Mesenteric fat pad (tissue), 1 donor: ENCODE measurements around the gene SMIM24. TPM values are rescaled to one million over a fixed set of nuclear protein-coding genes. Genes with fewer than 3 reads are reported as not detected.
"Not testable (repeated sequence)": the region's sequence is repeated elsewhere in the genome, so short reads cannot be mapped to it uniquely, and the experiment has no call there.

ENCODE experiments used
- DNase-seq: peaks from one replicate; pipeline ENCODE4 v3.0.0-alpha.2; 2020; ENCODE audit warnings: low spot score
- long read RNA-seq: library from polyadenylated mRNA; unstranded; transcript quantifications from one replicate; pipeline ENCODE4 v2.0.0, GENCODE V29; 2020
- total RNA-seq: library from RNA; stranded (reverse); fragmentation: NEBNext Ultra II Directional; extraction: Animal tissue kit (Norgen Biotek cat#: 25700); gene quantifications from one replicate; pipeline ENCODE4 v1.2.1, GENCODE V29; 2021
- donor health status: DM: yes; HTN: yes; CAD: no.

SMIM24 gene
- total RNA-seq, result 0.42 TPM
- long read RNA-seq, result 0 reads

DNA sequence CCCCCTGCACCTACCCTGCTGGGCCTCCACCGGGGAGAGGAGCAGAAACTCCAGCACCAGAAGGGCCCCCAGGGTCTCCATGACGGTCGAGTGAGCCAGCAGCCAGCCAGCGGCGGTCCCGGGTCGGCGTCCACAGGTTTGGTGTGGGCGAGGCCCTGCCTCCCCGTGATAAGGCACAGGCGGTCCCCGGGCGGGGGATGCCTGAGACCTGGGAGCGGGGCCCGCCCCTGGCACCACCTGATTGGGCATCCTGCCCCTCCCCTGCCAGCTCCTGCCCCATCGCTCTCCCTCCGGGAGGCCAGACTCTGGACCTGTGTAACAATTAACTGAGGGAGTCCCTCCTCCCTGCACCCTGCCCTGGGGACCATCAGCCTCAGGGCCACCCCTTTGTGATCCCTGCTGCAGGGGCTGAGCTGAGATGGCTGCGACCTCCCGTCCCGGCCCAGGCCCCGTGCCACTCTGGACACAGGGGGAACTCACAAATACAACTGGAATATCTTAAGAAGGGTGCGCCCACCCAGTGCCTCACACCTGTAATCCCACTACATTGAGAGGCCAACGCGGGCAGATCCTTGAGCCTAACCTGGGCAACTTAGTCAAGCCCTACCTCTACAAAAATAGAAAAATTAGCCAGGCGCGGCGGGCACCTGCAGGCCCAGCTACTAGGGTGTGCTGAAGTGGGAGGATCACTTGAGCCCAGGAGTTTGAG is at the start of gene SMIM24:
Gene SMIM24 (minus strand): TSS at position 143 of the 709 bp plus-strand sequence. CDS start 62 bp downstream, at position 81.
- no peak for DNase-seq

DNA sequence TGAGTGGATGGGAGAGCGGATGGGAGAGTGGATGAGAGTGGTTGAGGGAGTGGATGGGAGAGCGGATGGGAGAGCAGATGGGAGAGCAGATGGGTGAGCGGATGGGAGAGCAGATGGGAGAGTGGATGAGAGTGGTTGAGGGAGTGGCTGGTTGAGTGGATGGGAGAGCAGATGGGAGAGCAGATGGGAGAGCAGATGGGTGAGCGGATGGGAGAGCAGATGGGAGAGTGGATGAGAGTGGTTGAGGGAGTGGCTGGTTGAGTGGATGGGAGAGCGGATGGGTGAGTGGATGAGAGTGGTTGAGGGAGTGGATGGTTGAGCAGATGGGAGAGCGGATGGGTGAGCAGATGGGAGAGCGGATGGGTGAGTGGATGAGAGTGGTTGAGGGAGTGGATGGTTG is 49.0 kb upstream of the SMIM24 start:
- not testable (repeated sequence) for DNase-seq

DNA sequence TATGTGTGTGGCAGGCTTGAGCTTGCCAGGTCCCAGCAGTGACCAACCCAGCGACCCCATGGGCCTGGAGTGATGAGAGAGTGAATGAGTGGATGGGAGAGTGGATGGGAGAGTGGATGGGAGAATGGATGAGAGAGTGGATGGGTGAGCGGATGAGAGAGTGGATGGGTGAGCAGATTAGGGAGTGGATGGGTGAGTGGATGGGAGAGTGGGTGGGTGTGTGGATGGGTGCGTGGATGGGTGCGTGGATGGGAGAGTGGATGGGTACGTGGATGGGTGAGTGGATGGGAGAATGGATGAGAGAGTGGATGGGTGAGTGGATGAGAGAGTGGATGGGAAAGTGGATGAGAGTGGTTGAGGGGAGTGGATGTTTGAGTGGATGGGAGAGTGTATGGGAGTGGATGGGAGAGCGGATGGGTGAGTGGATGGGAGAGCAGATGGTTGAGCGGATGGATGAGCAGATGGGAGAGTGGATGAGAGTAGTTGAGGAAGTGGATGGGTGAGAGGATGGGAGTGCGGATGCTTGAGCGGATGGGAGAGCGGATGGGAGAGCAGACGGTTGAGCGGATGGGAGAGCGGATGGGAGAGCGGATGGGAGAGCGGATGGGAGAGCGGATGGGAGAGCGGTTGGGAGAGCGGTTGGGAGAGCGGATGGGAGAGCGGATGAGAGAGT is 48.4 kb upstream of the SMIM24 start:
- no peak for DNase-seq

DNA sequence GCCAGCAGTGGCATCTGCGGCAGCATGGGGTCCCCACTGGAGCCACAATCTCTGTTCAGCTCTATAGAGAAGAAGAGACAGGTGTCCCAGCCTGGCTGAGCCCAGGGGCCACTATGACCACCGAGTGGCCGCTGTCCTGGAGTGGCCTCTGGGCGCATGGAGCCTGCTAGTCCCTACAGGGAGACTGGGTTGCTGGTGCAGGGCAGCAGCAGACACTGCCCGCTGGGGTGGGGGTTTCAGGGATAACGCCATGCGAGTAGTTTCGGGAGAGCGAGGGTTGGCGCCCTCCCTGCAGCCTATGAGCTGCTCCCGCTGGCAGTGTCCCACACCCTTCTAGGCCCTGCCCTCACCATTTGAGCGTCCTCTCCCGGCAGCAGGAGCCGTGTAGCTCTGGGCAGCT is 47.8 kb upstream of the SMIM24 start:
- DNase-seq, result no peak

DNA sequence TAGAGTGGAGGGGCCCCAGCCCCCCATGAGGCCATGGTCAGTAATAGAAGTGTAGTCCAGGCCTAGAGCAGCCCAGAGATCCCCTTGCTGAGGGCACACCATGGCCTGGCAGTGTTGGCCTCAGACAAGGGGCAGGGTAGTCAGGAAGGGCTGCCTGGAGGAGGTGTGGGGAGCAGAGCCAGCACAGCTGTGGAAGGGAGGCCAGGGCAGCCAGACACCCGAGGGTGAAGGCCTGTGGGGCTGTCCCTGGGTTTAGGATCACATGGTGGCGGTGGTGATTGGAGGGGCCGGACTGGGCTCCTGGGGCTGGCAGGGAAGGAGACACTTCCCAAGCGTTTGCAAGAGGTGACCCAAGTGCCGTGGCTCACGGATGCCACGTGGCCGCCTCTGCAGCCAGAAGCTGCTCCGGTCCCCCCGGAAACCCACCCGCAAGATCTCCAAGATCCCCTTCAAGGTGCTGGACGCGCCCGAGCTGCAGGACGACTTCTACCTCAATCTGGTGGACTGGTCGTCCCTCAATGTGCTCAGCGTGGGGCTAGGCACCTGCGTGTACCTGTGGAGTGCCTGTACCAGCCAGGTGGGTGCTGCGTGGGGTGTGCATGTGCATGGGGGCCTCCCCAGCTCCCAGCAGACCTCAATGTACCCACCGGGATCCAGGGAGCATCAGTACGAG is 47.0 kb upstream of the SMIM24 start:
- DNase-seq, result no peak

DNA sequence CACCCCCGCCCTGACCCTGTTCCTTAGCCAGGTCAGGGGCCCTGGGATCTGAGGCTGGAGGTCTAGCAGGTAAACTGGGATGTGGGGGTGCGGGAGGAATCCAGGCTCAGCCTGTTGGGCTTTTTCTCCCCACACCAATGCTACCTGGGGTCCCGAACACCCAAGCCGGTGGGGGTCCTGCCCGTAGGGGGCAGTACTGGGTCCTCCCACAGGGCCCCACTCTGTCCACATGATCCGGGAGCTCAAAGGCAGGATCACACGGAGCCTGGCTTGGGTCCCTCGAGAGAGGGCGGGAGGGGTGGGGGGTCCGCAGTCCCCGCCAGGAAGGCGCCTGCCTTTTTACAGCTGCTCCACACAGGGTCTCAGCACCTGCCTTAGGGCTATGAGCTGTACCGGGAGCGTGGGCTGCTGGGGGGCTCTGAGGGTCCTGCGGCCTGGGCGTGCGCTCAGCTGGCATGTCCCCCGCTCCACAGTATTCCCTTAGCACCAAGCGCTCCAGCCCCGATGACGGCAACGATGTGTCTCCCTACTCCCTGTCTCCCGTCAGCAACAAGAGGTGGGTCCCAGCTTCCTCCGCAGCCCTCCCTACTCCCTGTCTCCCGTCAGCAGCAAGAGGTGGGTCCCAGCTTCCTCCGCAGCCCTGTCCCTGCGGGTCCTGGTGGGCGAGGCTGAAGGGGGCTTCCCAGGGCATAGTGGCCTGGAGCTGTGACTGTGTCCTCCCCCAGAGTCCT is 46.3 kb upstream of the SMIM24 start:
- DNase-seq, result no peak

DNA sequence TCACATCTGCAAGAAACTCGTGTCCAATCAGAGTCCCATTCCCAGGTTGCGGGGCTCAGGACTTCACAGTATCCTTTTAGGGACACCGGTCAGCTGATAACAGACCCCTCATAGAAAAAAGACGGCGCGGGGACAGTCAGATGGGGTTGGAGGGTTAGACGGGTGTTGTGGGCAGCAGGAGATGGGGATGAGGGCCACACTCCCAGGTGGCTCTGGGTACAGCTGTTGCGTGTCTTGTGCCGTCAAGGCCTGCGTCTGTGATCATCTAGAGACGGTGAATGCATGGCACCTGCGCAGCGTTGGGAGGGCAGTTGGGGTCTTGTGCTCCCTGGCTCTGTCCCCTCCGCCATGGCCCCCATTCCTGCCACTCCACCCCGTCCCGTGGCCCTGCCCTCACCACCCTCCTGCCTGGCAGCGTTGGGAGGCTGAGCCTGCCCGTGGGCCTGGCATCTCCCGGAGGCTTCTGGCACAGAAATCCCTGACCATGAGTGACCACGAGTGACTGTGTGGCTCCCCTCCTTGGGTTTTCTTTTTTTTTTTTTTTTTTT is 44.7 kb upstream of the SMIM24 start:
- DNase-seq, result no peak

DNA sequence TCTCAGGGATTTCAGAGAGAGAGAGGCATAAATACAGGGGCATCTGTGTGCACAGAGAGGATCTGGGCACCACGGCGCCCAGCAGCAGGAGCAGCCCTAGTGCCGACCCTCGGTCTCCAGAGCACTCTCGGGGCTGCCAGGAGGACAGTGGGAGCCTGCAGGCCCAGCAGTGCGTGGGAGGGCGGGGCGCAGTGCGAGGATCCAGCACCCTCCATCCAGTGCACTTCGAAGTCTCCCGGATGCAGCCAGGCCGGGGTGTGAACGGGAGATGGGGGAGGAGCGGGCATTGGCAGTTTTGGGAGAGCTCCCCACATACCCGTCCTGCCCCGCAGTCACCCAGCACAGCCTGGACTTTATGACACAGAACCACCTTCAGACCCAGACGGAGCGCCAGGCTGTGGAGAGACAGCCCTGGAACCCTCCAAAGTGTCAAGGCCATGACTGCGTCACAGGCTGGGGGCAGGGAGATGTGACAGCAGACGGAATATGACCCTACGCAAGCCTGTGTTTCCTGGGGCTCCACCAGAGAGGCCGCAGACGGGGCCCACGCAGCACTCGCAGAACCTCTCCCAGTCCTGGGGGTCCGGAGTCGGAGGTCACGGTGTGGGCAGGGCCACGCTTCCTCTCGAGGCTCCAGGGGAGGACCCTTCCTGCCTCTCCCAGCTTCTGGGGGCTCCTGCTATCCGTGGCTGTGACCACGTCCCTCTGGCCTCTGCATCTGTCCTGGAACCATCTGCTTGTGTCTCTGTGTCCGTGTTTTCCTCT is 43.9 kb upstream of the SMIM24 start:
- DNase-seq, result no peak

DNA sequence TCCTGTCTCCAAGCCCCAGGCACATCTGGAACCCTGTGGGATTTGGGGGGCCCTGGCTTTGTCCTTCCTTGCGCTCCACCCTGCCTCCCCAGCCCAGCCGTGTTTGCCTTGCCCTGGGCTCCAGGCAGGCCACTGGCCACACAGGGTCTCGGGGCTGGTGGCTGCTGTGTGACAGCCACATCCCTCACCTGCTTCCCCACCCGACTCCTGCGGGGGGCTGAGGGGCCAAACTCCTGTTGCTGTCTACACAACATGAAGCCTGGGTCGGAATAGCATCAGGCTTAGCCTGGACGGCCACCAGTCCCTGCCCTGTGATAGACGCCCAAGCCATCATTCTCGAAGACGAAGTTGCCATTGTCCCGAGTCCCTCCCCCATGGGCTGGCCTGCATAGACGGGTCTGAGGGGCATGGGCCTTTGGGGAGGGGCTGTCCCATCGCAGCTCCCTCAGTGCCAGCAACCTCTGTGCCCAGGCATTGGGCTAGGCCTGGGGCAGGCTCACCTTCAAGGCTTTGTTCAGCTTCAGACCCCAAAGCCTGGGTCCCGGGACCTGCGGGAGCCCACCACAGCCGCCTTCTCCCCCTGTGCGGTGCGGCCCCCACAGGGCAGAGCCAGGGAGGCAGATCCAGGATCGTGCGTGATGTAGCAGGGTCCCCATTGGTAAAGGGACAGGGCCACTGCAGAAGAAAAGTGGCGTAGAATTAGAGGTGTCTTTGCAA is 43.2 kb upstream of the SMIM24 start:
- DNase-seq, result no peak

DNA sequence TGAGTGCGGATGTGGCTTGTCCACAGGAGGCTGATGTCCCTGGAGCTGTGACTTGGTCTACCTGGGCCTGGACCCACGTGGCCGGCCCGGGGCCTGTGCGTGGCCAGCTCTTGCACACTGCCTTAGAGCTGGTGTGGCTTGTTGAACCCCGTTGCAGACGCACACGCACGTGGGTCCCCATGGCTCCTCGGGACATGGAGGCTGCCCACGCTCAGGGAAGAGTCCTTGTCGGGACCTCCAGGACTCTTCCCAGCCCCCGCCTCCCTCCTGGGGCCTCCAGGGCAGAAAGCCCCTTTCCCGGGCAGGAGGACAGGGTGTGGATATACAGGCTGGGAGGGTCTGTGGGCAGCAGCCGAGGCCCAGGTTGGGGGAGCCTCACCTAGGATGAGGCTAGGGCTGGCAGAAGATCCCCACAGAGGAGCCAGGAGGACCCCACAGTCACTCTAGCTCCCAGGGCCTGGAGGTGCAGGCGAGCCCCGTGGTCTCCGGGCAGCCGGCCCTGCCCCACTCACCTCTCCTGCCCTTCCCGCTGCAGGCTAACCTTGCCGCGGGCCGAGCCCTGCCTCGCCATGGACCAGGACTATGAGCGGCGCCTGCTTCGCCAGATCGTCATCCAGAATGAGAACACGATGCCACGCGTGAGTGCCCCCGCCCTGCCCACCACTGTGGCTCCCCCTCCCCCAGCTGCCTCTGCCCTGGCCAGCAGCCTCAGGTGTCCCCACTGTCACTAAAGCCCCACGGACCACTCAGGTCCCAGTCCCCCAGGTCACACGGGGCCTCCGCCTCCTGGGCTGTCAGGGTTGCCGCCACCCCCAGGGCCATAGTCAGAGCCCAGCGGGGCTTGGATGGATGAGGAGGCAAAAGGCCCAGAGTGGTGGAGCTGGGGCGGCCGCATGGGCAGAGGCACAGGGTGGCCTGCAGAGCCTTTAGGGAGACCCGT is 42.4 kb upstream of the SMIM24 start:
- DNase-seq, result no peak

DNA sequence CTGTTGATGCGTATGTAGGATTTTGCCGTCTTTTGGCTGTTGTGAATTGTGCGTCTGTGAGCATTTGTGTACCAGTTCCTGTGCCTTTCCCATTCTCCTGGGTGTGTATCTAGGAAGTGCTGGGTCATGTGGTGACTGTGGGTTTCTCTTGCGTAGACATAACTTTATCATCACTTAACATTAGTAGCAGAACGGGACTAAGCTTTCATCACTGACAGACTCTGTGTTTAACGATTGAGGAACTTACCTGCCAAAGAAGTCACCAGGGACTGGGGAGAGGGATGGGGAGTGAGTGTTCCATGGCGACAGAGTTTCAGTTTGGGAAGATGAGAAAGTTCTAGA is 40.8 kb upstream of the SMIM24 start:
- no peak for DNase-seq

DNA sequence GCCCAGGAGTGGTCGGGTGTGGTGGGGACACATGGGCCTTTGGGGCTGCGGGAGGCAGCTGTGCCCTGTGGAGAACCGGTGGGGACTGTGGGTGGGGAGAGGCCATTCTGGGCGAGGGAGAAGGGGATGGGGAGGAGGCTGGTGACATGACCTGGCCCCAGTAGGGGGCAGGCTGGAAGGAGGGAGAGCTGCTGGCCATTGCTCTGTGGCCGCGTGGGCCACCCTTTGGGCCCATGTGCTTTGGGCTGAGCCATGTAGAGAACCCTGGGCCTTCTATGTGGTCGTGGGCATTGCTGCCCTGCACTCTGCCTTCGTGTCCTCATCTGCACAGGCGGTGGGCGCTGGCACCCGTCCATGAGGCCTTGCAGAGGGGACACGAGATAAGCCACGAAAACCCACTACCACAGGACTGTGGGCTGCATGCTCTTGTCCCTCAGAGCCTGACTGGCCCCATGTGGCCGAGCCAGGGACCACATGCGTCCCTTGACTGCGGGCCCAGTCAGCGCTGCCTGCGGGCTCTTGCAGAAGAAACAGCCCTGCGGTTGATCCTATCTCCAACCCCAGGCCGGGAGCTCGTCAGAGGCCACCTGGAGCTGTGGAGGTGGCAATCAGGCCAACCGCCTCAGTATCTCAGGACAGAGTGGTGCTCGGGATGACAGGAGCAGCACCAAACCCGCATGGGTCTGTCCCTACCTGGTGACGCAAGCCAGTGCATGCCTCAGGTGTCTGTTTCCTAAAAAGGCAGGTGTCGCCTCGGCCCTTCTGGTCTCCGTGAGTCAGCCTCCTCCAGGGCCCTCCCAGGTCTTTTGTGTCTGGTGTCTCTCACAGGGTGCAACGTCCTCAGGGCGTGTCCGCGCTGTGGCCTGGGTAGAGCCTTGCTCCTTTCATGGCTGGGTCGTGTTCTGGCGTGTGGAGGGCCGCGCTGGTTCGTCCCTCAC is 40.1 kb upstream of the SMIM24 start:
- DNase-seq, result no peak

DNA sequence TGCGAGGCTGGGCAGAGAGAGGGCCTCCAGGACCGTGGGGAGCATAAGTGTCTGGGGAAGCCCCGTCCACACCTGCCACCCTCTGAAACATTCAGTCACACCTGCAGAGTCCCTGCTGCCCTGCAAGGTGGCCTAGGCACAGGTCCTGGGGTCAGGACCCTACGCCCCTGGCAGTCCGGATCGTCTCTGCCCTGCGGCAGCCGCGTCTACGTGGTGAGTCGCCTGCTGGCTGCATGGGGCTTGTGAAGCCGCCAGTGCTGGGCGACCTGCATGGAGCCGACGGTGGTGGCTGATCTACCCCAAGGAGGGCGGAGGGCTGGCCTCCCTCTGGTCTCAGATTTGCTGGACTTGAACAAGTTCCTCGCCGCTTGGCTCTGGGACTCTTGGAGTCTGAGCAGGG is 38.8 kb upstream of the SMIM24 start:
- DNase-seq, result no peak

DNA sequence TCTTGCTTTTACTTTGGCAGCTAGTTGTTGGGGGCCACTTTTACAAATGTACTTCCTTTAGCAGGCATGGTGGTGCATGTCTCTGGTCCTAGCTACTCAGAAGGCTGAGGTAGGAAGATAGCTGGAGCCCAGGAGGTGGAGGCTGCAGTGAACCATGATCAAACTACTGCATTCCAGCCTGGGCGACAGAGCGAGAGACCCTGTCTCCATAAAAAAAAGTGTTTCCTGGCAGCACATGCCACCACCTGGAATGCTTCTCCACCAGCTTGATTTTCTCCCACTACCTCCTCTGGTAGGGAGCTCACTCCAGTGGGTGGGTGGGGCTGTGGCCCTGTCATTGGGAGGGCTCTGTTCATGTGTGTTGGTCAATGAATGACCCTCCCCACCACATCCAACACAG is 38.3 kb upstream of the SMIM24 start:
- DNase-seq, result no peak

DNA sequence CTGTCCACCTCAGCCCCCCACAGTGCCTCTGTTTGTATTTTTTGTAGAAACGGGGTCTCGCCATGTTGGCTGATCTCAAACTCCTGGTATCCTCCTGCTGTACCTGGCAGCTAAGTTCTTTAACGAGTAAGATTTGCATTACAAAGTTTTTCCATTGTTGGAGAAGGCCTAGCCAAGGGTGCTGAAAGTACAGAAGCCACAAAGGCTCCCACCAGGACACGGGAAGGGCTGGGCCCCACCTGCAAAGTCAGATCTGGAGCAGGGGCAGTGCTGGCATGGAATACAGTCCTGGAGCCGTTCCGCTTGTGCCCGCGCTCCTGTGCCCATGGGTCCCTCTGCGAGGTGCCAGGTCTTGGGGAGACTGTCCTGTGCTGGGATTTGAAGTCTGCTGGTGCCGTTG is 37.9 kb upstream of the SMIM24 start:
- no peak for DNase-seq

DNA sequence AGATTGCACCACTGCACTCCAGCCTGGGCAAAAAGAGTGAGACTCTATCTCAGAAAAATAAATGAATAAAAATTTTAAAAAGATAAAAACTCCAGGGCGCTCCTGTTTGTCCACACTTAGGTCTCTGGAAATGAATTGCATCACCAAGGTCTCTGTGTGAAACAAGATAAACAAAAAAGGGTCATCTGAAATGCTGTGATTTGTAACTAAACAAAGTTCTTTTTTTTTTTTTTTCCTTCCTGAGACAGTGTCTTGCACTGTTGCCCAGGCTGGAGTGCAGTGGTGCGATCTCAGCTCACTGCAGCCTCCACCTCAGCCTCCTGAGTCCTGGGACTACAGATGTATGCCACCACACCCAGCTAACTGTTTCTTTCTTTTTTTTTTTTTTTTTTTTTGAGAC is 37.3 kb upstream of the SMIM24 start:
- no peak for DNase-seq

DNA sequence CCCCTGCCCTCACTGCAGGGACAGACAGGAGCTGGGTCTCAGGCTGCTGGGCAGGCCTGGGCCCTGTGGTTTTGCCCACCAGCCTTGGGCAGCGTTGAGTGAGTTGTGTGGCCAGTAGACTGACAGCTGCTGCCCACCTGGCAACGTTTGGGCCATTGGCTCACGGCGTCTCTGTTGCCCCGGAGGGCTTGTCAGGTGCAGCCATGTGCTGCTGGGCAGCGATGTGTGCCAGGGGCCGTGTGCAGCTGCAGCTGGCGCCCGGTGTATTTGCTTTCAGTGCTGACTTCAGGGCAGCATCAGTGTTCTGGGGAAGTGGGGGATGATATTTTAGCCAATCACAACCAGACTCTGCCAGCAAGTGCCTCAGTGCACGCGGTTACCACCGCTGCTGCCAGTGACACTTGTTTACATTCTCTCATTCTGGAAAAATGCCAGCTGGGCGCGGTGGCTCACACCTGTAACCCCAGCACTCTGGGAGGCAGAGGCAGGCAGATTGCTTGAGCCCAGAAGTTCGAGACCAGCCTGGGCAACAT is 36.4 kb upstream of the SMIM24 start:
- DNase-seq, result no peak
